Osteoblast (primary cell): ENCODE data around the gene OR13F1. TPM values are rescaled to one million over a fixed set of nuclear protein-coding genes. Genes with fewer than 3 reads are reported as not detected.

Experiments
- DNase-seq: peaks from one replicate; pipeline ENCODE4 v3.0.0; 2011; ENCODE audit warnings: low spot score, mixed read lengths; ENCODE audit not compliant: insufficient read length; ENCODE audit errors: missing footprints
- H2AFZ ChIP-seq: 2 replicates; pipeline ENCODE4 v1.6.0; 2011; ENCODE audit warnings: mild to moderate bottlenecking, low read length
- H3K27ac ChIP-seq: 2 replicates; pipeline ENCODE4 v1.5.1; 2011; ENCODE audit warnings: mild to moderate bottlenecking, low read depth, low read length, moderate library complexity
- H3K27me3 ChIP-seq: 2 replicates; pipeline ENCODE4 v1.6.0; 2012; ENCODE audit warnings: mild to moderate bottlenecking, control low read depth, inconsistent platforms, low read length, moderate library complexity; ENCODE audit not compliant: insufficient read depth
- H3K36me3 ChIP-seq: 2 replicates; pipeline ENCODE4 v1.5.1; 2011; ENCODE audit warnings: mild to moderate bottlenecking, low read length, control low read depth, moderate library complexity; ENCODE audit not compliant: insufficient read depth
- H3K4me1 ChIP-seq: 2 replicates; pipeline ENCODE4 v1.5.1; 2011; ENCODE audit warnings: mild to moderate bottlenecking, low read length, control low read depth, moderate library complexity; ENCODE audit not compliant: insufficient read depth
- H3K4me2 ChIP-seq: 2 replicates; pipeline ENCODE4 v1.6.0; 2011; ENCODE audit warnings: mild to moderate bottlenecking, low read length; ENCODE audit not compliant: insufficient read depth
- H3K4me3 ChIP-seq: fragments of 200-600 bp; sonication (generic); 3 replicates; pipeline ENCODE4 v1.5.1; 2012; ENCODE audit warnings: mild to moderate bottlenecking, low read length, inconsistent platforms; ENCODE audit not compliant: insufficient read depth
- H3K79me2 ChIP-seq: 2 replicates; pipeline ENCODE4 v1.6.0; 2012; ENCODE audit warnings: mild to moderate bottlenecking, low read length, control low read depth, inconsistent platforms; ENCODE audit not compliant: insufficient read depth
- H3K9me3 ChIP-seq: 2 replicates; pipeline ENCODE4 v1.5.1; 2011; ENCODE audit warnings: low read depth, low read length, control low read depth
- H4K20me1 ChIP-seq: 2 replicates; pipeline ENCODE4 v1.6.0; 2012; ENCODE audit warnings: mild to moderate bottlenecking, low read length, control low read depth; ENCODE audit not compliant: insufficient read depth
- total RNA-seq: library from RNA; depleted of rRNA; stranded (reverse); fragments of >200 nt; gene quantifications from 2 replicates; pipeline ENCODE4 v1.2.3, GENCODE V29; 2012
- TF ChIP-seq, protein P1 (sequence below): IDR thresholded peaks from 2 replicates; pipeline ENCODE4 v1.5.1; 2011; ENCODE audit warnings: mild to moderate bottlenecking, low read depth, low read length, moderate library complexity; ENCODE audit errors: extremely low read depth

Gene OR13F1
- total RNA-seq, 1 donor = not detected

DNA sequence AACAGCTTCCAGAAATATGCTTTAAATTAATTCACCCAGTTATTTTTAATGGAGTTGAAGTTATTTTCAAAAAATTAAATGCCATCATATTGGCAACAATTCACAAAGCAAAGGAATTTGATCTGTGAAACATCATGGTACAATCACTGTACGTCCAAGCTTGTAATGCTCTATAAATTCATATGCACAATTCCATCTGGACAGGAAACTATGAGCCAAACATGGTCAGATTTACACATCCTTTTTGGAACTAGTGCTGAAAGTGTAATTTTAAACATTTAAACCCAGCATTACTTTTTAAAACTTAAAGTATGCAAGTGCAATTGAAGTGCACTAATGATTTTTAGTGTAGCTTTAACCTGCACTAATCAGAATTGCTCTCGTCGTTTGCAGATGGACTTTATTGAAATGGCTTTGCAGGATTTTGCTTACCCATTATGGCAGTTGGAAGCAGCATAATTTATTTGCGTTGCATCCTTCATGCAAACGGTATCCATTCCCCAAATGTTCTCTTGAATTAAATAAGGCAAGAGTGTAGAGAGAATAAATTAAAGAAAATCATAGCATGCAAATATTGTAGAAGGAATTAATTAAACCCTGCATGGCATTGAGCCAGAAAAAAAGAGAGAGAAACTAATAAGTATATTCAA, 21.0 kb upstream of the OR13F1 start:
- H3K27me3 ChIP-seq = no peaks in the 10 kb centered on the region
- DNase-seq = no peak
- H2AFZ ChIP-seq = no peak overlapping the region
- no peaks in the 10 kb centered on the region for H3K79me2 ChIP-seq
- no peak overlapping the region for H3K27ac ChIP-seq
- no peak overlapping the region for H3K4me2 ChIP-seq
- no peaks in the 10 kb centered on the region for H4K20me1 ChIP-seq
- H3K36me3 ChIP-seq = no peaks in the 10 kb centered on the region
- H3K9me3 ChIP-seq = no peaks in the 10 kb centered on the region
- H3K4me1 ChIP-seq = no peaks in the 10 kb centered on the region
- TF ChIP-seq, protein P1, sequence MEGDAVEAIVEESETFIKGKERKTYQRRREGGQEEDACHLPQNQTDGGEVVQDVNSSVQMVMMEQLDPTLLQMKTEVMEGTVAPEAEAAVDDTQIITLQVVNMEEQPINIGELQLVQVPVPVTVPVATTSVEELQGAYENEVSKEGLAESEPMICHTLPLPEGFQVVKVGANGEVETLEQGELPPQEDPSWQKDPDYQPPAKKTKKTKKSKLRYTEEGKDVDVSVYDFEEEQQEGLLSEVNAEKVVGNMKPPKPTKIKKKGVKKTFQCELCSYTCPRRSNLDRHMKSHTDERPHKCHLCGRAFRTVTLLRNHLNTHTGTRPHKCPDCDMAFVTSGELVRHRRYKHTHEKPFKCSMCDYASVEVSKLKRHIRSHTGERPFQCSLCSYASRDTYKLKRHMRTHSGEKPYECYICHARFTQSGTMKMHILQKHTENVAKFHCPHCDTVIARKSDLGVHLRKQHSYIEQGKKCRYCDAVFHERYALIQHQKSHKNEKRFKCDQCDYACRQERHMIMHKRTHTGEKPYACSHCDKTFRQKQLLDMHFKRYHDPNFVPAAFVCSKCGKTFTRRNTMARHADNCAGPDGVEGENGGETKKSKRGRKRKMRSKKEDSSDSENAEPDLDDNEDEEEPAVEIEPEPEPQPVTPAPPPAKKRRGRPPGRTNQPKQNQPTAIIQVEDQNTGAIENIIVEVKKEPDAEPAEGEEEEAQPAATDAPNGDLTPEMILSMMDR = no peak
- H3K4me3 ChIP-seq = no peak overlapping the region

DNA sequence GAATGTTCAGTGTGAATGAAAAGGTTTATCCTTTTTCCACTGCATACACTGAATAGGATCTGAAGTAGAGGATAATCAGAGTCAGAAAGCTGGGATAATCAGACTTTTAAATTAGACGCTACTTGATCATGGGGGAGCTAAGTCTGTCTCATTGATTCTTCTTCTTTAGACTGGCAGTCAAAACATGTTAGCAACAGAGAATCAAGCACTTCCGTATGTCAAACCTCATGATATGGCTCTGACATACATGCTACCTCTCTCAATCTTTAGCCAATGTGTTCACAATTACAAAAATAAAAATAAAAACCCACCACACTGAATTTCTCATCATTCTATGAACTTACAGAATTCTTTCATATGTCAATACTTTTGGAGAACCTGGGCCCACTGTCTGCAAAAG, 19.0 kb upstream of the OR13F1 start:
- H3K9me3 ChIP-seq = no peaks in the 10 kb centered on the region
- no peak overlapping the region for H3K4me2 ChIP-seq
- no peaks in the 10 kb centered on the region for H4K20me1 ChIP-seq
- no peaks in the 10 kb centered on the region for H3K27me3 ChIP-seq
- no peaks in the 10 kb centered on the region for H3K36me3 ChIP-seq
- no peak for DNase-seq
- H3K79me2 ChIP-seq = no peaks in the 10 kb centered on the region
- no peaks in the 10 kb centered on the region for H3K4me1 ChIP-seq
- no peak overlapping the region for H2AFZ ChIP-seq
- H3K4me3 ChIP-seq = no peak overlapping the region
- TF ChIP-seq, protein P1 = no peak
- no peak overlapping the region for H3K27ac ChIP-seq

DNA sequence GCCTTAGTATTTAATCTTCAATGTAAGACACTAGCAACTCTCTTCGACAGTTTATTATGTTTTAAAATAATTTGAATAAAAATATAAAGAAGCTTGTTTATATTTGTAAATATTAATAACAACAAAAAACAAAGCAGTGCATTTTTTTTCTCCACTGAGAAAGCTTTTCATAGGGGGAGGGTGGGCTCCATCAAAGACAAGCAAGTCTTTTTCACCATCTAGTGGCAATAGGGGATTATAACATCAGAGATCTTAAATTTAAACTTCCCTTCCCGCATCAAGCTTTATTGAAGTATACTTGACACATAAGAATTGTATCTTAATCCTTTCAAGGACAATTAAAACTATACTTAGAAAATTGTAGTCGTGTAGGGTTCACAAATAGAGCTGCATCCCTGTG, 9.3 kb upstream of the OR13F1 start:
- no peak for DNase-seq
- Histone ChIP-seq H3K9me3 (no peaks in the 10 kb centered on the region), H3K27ac (no peak overlapping the region), H3K4me1 (no peaks in the 10 kb centered on the region), H2AFZ (no peak overlapping the region), H3K27me3 (no peaks in the 10 kb centered on the region), H4K20me1 (no peaks in the 10 kb centered on the region), H3K4me3 (no peak overlapping the region), H3K79me2 (no peaks in the 10 kb centered on the region), H3K36me3 (no peaks in the 10 kb centered on the region), H3K4me2 (no peak overlapping the region)
- TF ChIP-seq, protein P1 = no peak

DNA sequence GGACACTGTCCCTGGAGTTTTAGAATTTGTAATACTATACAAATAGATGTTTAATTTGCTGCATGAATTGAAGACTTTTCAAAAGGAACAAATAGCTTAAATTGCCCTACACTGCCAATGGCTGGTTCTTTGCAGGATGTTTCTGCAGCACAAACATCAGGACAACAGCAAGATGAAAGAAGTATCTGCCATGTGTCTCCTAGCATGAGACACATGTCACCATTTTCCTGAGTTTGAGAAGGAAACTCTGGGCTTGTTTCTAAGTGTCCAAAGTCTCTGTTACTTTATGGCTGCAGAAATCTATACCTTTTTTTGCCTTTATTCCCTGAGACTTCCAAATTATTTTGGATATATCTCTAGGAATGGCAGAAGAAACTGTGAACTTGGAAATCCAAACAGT, 623 bp upstream of the OR13F1 start:
- Histone ChIP-seq H3K4me3 (no peak overlapping the region), H3K4me2 (no peak overlapping the region), H3K27me3 (no peaks in the 10 kb centered on the region), H3K27ac (no peak overlapping the region), H4K20me1 (no peaks in the 10 kb centered on the region), H2AFZ (no peak overlapping the region), H3K79me2 (no peaks in the 10 kb centered on the region), H3K4me1 (no peaks in the 10 kb centered on the region), H3K36me3 (no peaks in the 10 kb centered on the region), H3K9me3 (no peaks in the 10 kb centered on the region)
- TF ChIP-seq, protein P1 = no peak
- DNase-seq = no peak
